ENCODE results near the gene SVIL.
"Not testable (repeated sequence)": the region's sequence is repeated elsewhere in the genome, so short reads cannot be mapped to it uniquely, and the experiment has no call there.

Gene SVIL

GRCh38 chr10:29496341-29497162 is 138.2 kb downstream of the SVIL start:
- ATAC-seq (replicated peaks) (peak; percentile 82 to 89), DNase-seq (peak; percentile 28)
- no peak overlapping the region for H3K4me3 Mint-ChIP-seq
- H3K27ac Mint-ChIP-seq = no peak overlapping the region
- H3K9me3 Mint-ChIP-seq = no peaks in the 10 kb centered on the region
- H3K4me1 Mint-ChIP-seq = peaks cover 4 to 5% of the 10 kb centered on the region in 2 donors
- no peaks in the 10 kb centered on the region for H3K36me3 Mint-ChIP-seq
- H3K27me3 Mint-ChIP-seq = peaks cover 0 to 5% of the 10 kb centered on the region in 2 donors

- ATAC-seq (replicated peaks) = no peak
- H3K27ac Mint-ChIP-seq = peak overlapping the region; percentile 11
- no peak overlapping the region for H3K4me3 Mint-ChIP-seq
- peaks cover 4 to 5% of the 10 kb centered on the region in 2 donors for H3K4me1 Mint-ChIP-seq
- peaks cover 0 to 3% of the 10 kb centered on the region in 2 donors for H3K36me3 Mint-ChIP-seq
- H3K27me3 Mint-ChIP-seq = peaks cover 0 to 5% of the 10 kb centered on the region in 2 donors
- H3K9me3 Mint-ChIP-seq = no peaks in the 10 kb centered on the region
- DNase-seq = no peak
Measured at GRCh38 chr10:29495366-29495765, 139.4 kb downstream of the SVIL start.

GRCh38 chr10:29493697-29494096 is 141.1 kb downstream of the SVIL start:
- Mint-ChIP-seq H3K27ac (no peak overlapping the region), H3K9me3 (no peaks in the 10 kb centered on the region), H3K4me1 (peaks cover 4 to 5% of the 10 kb centered on the region in 2 donors), H3K36me3 (peaks cover 0 to 3% of the 10 kb centered on the region in 2 donors), H3K4me3 (no peak overlapping the region), H3K27me3 (peaks cover 0 to 5% of the 10 kb centered on the region in 2 donors)
- DNase-seq = no peak
- ATAC-seq (replicated peaks) = no peak

GRCh38 chr10:29492774-29493173 is 142.0 kb downstream of the SVIL start:
- H3K9me3 Mint-ChIP-seq = no peaks in the 10 kb centered on the region
- ATAC-seq (replicated peaks) = no peak
- no peak overlapping the region for H3K4me3 Mint-ChIP-seq
- no peak overlapping the region for H3K27ac Mint-ChIP-seq
- no peak for DNase-seq
- H3K36me3 Mint-ChIP-seq = peaks cover 3 to 4% of the 10 kb centered on the region in 2 donors
- peaks cover 0 to 5% of the 10 kb centered on the region in 2 donors for H3K27me3 Mint-ChIP-seq
- H3K4me1 Mint-ChIP-seq = peaks cover 4 to 9% of the 10 kb centered on the region in 2 donors

- Mint-ChIP-seq H3K27me3 (peaks cover 0 to 5% of the 10 kb centered on the region in 2 donors), H3K9me3 (no peaks in the 10 kb centered on the region), H3K4me3 (no peak overlapping the region), H3K4me1 (peaks cover 9 to 17% of the 10 kb centered on the region in 2 donors), H3K27ac (no peak overlapping the region), H3K36me3 (peaks cover 4 to 5% of the 10 kb centered on the region in 2 donors)
- ATAC-seq (replicated peaks) = peak in 1 of 2 donors; percentile 26
- DNase-seq = no peak
Measured at GRCh38 chr10:29491918-29492317, 142.9 kb downstream of the SVIL start.

GRCh38 chr10:29490781-29491280 is 143.9 kb downstream of the SVIL start:
- not testable (repeated sequence) for DNase-seq; ATAC-seq (replicated peaks); H3K9me3 Mint-ChIP-seq; H3K36me3 Mint-ChIP-seq; H3K27me3 Mint-ChIP-seq; H3K27ac Mint-ChIP-seq; H3K4me3 Mint-ChIP-seq
- peaks cover 14 to 28% of the 10 kb centered on the region in 2 donors for H3K4me1 Mint-ChIP-seq

- not testable (repeated sequence) for H3K9me3 Mint-ChIP-seq; H3K4me3 Mint-ChIP-seq; DNase-seq; H3K27me3 Mint-ChIP-seq; ATAC-seq (replicated peaks); H3K36me3 Mint-ChIP-seq
- H3K4me1 Mint-ChIP-seq = peaks cover 14 to 24% of the 10 kb centered on the region in 2 donors
- peak overlapping the region; percentile 56 for H3K27ac Mint-ChIP-seq
Measured at GRCh38 chr10:29488471-29488870, 146.3 kb downstream of the SVIL start.

GRCh38 chr10:29487884-29488266 is 146.9 kb downstream of the SVIL start:
- not testable (repeated sequence) for H3K4me3 Mint-ChIP-seq; DNase-seq; H3K27me3 Mint-ChIP-seq; ATAC-seq (replicated peaks); H3K36me3 Mint-ChIP-seq; H3K27ac Mint-ChIP-seq; H3K9me3 Mint-ChIP-seq
- peaks cover 16 to 29% of the 10 kb centered on the region in 2 donors for H3K4me1 Mint-ChIP-seq

- not testable (repeated sequence) for H3K27me3 Mint-ChIP-seq, H3K9me3 Mint-ChIP-seq, H3K36me3 Mint-ChIP-seq, H3K4me3 Mint-ChIP-seq, DNase-seq
- Mint-ChIP-seq H3K27ac (peak overlapping the region; percentile 67), H3K4me1 (peaks cover 16 to 34% of the 10 kb centered on the region in 2 donors)
- peak; percentile 28 to 43 for ATAC-seq (replicated peaks)
Measured at GRCh38 chr10:29487032-29487883, 147.5 kb downstream of the SVIL start.

GRCh38 chr10:29486433-29486832 is 148.3 kb downstream of the SVIL start:
- ATAC-seq (replicated peaks) = peak; percentile 86 to 87
- peaks cover 7 to 9% of the 10 kb centered on the region in 2 donors for H3K36me3 Mint-ChIP-seq
- H3K27ac Mint-ChIP-seq = peak overlapping the region; percentile 67
- no peak overlapping the region for H3K4me3 Mint-ChIP-seq
- H3K27me3 Mint-ChIP-seq = no peaks in the 10 kb centered on the region
- DNase-seq = peak; percentile 53
- peaks cover 15 to 34% of the 10 kb centered on the region in 2 donors for H3K4me1 Mint-ChIP-seq
- H3K9me3 Mint-ChIP-seq = no peaks in the 10 kb centered on the region

- DNase-seq; H3K27me3 Mint-ChIP-seq; ATAC-seq (replicated peaks); H3K27ac Mint-ChIP-seq; H3K4me3 Mint-ChIP-seq; H3K9me3 Mint-ChIP-seq; H3K36me3 Mint-ChIP-seq: not testable (repeated sequence)
- peaks cover 15 to 34% of the 10 kb centered on the region in 2 donors for H3K4me1 Mint-ChIP-seq
Measured at GRCh38 chr10:29484677-29485076, 150.1 kb downstream of the SVIL start.

- Mint-ChIP-seq H3K27me3 (no peaks in the 10 kb centered on the region), H3K9me3 (no peaks in the 10 kb centered on the region), H3K4me3 (no peak overlapping the region), H3K36me3 (peaks cover 3 to 7% of the 10 kb centered on the region in 2 donors), H3K27ac (peak overlapping the region; percentile 47), H3K4me1 (peaks cover 15 to 30% of the 10 kb centered on the region in 2 donors)
- ATAC-seq (replicated peaks) = peak; percentile 63 to 69
- no peak for DNase-seq
Measured at GRCh38 chr10:29482591-29483431, 152.0 kb downstream of the SVIL start.

GRCh38 chr10:29481906-29482440 is 152.8 kb downstream of the SVIL start:
- no peak for DNase-seq
- H3K27ac Mint-ChIP-seq = no peak overlapping the region
- peaks cover 3 to 5% of the 10 kb centered on the region in 2 donors for H3K36me3 Mint-ChIP-seq
- H3K27me3 Mint-ChIP-seq = no peaks in the 10 kb centered on the region
- peaks cover 10 to 22% of the 10 kb centered on the region in 2 donors for H3K4me1 Mint-ChIP-seq
- no peaks in the 10 kb centered on the region for H3K9me3 Mint-ChIP-seq
- no peak overlapping the region for H3K4me3 Mint-ChIP-seq
- no peak for ATAC-seq (replicated peaks)

Data from stimulated activated naive B cell treated with anti-CD40 and anti-IgM and Interleukin-4, amounts not matched to agents 10 μg/mL and 1 μg/mL and 100 μg/mL, for 72 hours (primary cell).